Kidney glomerular epithelial cell (primary cell): ENCODE data around the gene MAMSTR.
"Not testable (repeated sequence)": the region's sequence is repeated elsewhere in the genome, so short reads cannot be mapped to it uniquely, and the experiment has no call there.

ENCODE experiments used
- DNase-seq: peaks from one replicate; lab custom pipeline; 2025; lab: John Stamatoyannopoulos, UW

MAMSTR gene

GRCh38 chr19:48686088-48686487, 33.4 kb downstream of the MAMSTR start:
- no peak for DNase-seq

GRCh38 chr19:48685583-48685982, 33.9 kb downstream of the MAMSTR start:
- DNase-seq: no peak

GRCh38 chr19:48683349-48683748, 36.2 kb downstream of the MAMSTR start:
- no peak for DNase-seq

- peak; percentile 95 for DNase-seq
These were observed 38.4 kb downstream of the MAMSTR start for GRCh38 chr19:48681127-48681470.

- no peak for DNase-seq
These were observed 38.9 kb downstream of the MAMSTR start for GRCh38 chr19:48680436-48681126.

GRCh38 chr19:48680006-48680405, 39.5 kb downstream of the MAMSTR start:
- DNase-seq: not testable (repeated sequence)

- DNase-seq: no peak
These were observed 41.3 kb downstream of the MAMSTR start for GRCh38 chr19:48678201-48678600.

GRCh38 chr19:48676887-48677286, 42.6 kb downstream of the MAMSTR start:
- DNase-seq: no peak

GRCh38 chr19:48676487-48676886, 43.0 kb downstream of the MAMSTR start:
- no peak for DNase-seq

GRCh38 chr19:48674921-48675824, 44.4 kb downstream of the MAMSTR start:
- peak; percentile 71 for DNase-seq

- DNase-seq: no peak
These were observed 45.2 kb downstream of the MAMSTR start for GRCh38 chr19:48674216-48674809.

GRCh38 chr19:48673436-48674100, 46.0 kb downstream of the MAMSTR start:
- no peak for DNase-seq

GRCh38 chr19:48672994-48673393, 46.5 kb downstream of the MAMSTR start, which contains the start of gene NTN5:
NTN5 (minus strand) TSS chr19:48673017; CDS start chr19:48670986, 2,031 bp downstream.
- no peak for DNase-seq

GRCh38 chr19:48671446-48671995, 48.0 kb downstream of the MAMSTR start:
- DNase-seq: no peak

- no peak for DNase-seq
These were observed 48.7 kb downstream of the MAMSTR start for GRCh38 chr19:48670699-48671445.

GRCh38 chr19:48669903-48670668, 49.4 kb downstream of the MAMSTR start:
- DNase-seq: no peak

GRCh38 chr19:48668761-48669160, 50.8 kb downstream of the MAMSTR start:
- no peak for DNase-seq

GRCh38 chr19:48668332-48668731, 51.2 kb downstream of the MAMSTR start:
- DNase-seq: no peak

- DNase-seq: no peak
These were observed 53.7 kb downstream of the MAMSTR start for GRCh38 chr19:48665786-48666185.

- no peak for DNase-seq
These were observed 55.0 kb downstream of the MAMSTR start for GRCh38 chr19:48664476-48664875.
